MV-4-11 (cell line): ENCODE measurements around the gene LPXN.
"Not testable (repeated sequence)": the region's sequence is repeated elsewhere in the genome, so short reads cannot be mapped to it uniquely, and the experiment has no call there.

ENCODE experiments used
- DNase-seq: peaks from one replicate; lab custom pipeline; 2025; lab: John Stamatoyannopoulos, UW

The LPXN gene

GRCh38 chr11:58579192-58580129 lies 3.8 kb upstream of the LPXN start:
- DNase-seq = peak; percentile 84

- peak; percentile 97 for DNase-seq
Measured at GRCh38 chr11:58578635-58579191, 3.1 kb upstream of the LPXN start, which contains the start of gene ZFP91. TSS of gene ZFP91 (plus strand) at chr11:58579063. CDS start at chr11:58579282, 219 bp downstream.

GRCh38 chr11:58578136-58578634 lies 2.5 kb upstream of the LPXN start:
- DNase-seq = peak; percentile 95

GRCh38 chr11:58577555-58578135 lies 2.0 kb upstream of the LPXN start:
- peak; percentile 97 for DNase-seq

GRCh38 chr11:58576887-58577471 lies 1.3 kb upstream of the LPXN start:
- DNase-seq = peak; percentile 40

- no peak for DNase-seq
Measured at GRCh38 chr11:58574881-58575280, 775 bp downstream of the LPXN start.

GRCh38 chr11:58573451-58574104 lies 2.1 kb downstream of the LPXN start:
- peak; percentile 94 for DNase-seq

GRCh38 chr11:58572906-58573305 lies 2.8 kb downstream of the LPXN start:
- not testable (repeated sequence) for DNase-seq

GRCh38 chr11:58567889-58568512 lies 7.7 kb downstream of the LPXN start:
- peak; percentile 69 for DNase-seq

GRCh38 chr11:58564231-58564630 lies 11.4 kb downstream of the LPXN start:
- peak; percentile 30 for DNase-seq

GRCh38 chr11:58562375-58562800 lies 13.3 kb downstream of the LPXN start:
- DNase-seq = no peak

GRCh38 chr11:58561394-58562098 lies 14.1 kb downstream of the LPXN start:
- no peak for DNase-seq

- no peak for DNase-seq
Measured at GRCh38 chr11:58560842-58561241, 14.8 kb downstream of the LPXN start.

- DNase-seq = no peak
Measured at GRCh38 chr11:58549644-58550043, 26.0 kb downstream of the LPXN start.

- no peak for DNase-seq
Measured at GRCh38 chr11:58546841-58547240, 28.8 kb downstream of the LPXN start.

- DNase-seq = no peak
Measured at GRCh38 chr11:58531865-58532341, 43.8 kb downstream of the LPXN start.

GRCh38 chr11:58530236-58530635 lies 45.4 kb downstream of the LPXN start:
- DNase-seq = no peak

GRCh38 chr11:58527429-58527828 lies 48.2 kb downstream of the LPXN start:
- DNase-seq = no peak

- peak; percentile 29 for DNase-seq
Measured at GRCh38 chr11:58526721-58527120, 48.9 kb downstream of the LPXN start.

- peak; percentile 96 for DNase-seq
Measured at GRCh38 chr11:58525037-58525614, 50.5 kb downstream of the LPXN start.
